CD1c-positive myeloid dendritic cell (primary cell): ENCODE data around the gene DGCR6L.
"Not testable (repeated sequence)": the region's sequence is repeated elsewhere in the genome, so short reads cannot be mapped to it uniquely, and the experiment has no call there.

Experiments used
- DNase-seq: peaks from one replicate; pipeline ENCODE4 v3.0.0-alpha.2; 2016; ENCODE audit errors: extremely low spot score

Gene DGCR6L

GRCh38 chr22:20325996-20326395 is 6.1 kb upstream of the DGCR6L start:
- DNase-seq, result not testable (repeated sequence)

GRCh38 chr22:20324139-20324516 is 4.3 kb upstream of the DGCR6L start:
- DNase-seq, result no peak

GRCh38 chr22:20321552-20322211 is 1.8 kb upstream of the DGCR6L start:
- not testable (repeated sequence) for DNase-seq

GRCh38 chr22:20320659-20321551 is 1.0 kb upstream of the DGCR6L start:
- DNase-seq, result not testable (repeated sequence)

- peak; percentile 18 for DNase-seq
These were observed 667 bp downstream of the DGCR6L start for GRCh38 chr22:20319041-20319744.

- DNase-seq, result peak; percentile 42
These were observed 1.7 kb downstream of the DGCR6L start for GRCh38 chr22:20318043-20318688.

DNA sequence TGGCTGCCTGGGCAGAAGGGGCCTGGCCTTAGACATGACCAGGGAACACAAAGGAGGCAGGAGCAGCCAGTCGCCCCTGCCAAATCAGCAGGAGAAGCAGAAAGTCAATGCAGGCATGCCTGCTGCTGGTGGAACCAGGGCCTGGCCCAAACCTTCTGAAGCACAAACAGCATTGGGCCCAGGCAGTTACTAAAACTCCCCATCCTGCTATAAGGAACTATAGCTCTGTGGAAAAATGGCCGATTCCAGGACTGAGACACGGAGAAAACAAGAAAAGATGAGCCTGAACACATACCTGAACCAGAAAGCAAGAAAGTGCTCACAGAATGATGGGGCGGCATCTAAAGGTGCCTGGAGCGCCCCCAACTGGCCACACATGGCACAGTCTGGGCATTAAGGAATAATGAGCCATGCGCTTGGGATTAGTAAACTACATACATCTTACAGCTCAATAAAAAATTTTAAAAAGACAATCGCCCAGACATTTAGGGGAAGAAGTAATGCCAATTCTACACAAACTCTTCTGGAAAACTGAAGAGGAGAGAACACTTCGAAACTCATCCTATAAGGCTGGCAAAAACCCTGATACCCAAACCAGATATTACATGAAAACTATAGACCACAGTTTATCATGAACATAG is 2.3 kb downstream of the DGCR6L start:
- peak; percentile 36 for DNase-seq

- no peak for DNase-seq
These were observed 2.9 kb downstream of the DGCR6L start for GRCh38 chr22:20316844-20317401.

DNA sequence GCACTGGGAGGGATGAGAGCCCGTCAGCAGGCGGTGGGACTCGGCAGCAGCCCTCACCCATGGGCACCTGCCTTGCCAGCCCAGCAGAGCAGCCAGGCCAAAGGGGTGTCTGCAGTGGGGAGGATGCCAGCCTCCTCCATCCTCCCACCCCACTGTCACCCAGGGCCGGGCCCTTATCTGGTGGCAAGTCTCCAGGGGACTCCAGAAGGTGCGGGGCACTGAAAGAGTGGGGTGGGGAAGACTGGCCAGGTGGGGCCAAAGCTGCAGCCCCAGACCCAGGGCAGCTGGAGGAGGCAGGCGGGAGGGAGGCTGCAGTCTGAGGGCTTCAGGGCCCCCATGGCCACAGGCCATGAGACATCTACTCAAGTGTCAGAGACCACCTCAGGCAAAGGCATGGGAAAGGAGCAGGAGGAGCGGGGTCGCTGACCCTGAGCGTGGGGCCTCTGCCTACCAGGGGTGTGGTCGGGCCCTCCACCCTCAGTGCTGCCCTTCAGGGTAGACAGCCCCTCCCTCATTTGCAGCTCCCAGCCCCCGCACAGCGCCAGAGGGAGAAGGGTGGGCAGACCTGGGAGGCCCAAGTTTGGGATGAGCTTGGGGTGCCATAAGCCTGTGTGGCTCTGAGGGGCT is 3.5 kb downstream of the DGCR6L start:
- DNase-seq, result no peak

GRCh38 chr22:20315337-20316216 is 4.3 kb downstream of the DGCR6L start:
- DNase-seq, result no peak

DNA sequence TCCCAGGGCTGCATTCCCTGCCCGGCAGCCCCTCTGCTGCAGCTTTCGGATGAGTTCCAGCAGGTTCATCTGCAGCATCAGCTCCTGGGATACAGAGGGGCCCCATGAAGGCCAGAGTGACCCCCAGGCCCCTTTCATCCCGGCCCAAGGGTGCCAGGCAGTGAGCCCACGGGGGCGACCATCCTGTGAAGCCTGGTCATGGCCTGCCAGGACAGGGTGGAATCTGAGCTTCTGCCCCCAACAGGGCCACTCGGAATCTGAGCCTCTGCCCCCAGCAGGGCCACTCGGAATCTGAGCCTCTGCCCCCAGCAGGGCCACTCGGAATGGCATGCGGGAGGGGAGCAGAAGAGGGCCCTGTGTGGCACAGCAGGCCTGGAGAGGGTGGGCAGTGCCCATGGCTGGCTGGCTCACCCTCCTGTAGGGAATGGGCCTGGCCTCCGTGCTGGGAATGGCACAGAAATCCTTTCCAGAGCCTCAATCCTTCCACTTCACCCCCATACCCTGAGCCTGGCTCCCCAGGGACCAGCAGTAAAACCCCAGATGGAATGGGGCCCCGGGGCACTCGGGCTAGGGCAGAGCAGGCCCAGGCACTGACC is 5.0 kb downstream of the DGCR6L start:
- DNase-seq, result not testable (repeated sequence)

DNA sequence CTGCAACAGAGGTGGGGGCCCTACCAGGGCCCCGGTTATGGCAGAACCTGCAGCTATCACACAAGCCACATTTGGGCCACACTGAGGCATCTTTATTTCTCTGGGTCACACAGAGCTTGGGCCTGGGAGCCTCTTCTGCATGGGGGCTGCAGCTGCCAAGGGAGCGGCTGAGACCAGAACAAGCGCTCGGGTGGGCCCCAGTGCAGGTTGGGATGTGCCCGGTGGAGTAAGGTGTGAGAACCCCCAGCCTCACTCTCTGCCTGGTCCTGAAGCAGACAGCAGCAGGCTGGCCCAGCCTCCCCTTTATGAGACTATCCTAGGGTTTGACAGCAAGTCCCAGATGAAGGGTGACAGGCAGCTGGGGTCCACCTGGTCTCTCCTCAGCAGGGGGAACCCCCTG is 5.7 kb downstream of the DGCR6L start:
- DNase-seq, result not testable (repeated sequence)

DNA sequence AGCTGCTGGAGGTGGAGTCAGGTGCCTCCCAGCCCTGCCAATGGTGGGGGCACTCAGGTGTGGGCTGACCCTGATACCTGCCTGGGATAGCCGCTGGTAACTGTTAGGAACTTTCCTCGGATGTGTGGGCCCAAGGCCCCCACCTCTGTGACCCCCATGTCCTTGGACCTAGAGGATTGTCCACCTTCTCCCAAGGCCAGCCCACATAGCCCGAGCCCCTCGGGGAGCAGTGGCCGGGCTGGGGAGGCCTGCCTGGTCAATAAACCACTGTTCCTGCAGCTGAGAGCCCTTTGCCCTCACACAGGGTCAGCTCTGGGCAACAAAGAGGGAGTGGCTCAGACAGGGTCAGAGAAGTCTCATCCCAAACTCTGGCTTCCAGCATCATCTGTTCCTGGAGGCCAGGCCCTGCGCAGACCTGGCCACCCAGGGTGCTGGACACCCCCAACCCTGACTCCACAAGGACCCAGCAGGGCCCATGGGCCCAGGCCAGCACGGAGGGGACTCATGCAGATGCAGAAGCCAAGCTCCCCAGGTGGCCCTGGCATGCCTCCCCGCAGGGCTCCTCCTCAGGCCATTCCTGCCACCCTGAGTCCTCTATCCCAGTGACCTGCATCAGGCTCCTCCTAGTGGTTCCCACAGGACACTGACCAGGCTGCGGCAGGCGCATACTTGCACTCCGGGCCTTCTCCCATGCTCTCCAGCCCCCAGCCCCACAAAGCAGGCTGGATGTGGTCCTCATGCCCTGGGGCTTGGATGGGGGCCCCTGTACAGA is 6.4 kb downstream of the DGCR6L start:
- not testable (repeated sequence) for DNase-seq

DNA sequence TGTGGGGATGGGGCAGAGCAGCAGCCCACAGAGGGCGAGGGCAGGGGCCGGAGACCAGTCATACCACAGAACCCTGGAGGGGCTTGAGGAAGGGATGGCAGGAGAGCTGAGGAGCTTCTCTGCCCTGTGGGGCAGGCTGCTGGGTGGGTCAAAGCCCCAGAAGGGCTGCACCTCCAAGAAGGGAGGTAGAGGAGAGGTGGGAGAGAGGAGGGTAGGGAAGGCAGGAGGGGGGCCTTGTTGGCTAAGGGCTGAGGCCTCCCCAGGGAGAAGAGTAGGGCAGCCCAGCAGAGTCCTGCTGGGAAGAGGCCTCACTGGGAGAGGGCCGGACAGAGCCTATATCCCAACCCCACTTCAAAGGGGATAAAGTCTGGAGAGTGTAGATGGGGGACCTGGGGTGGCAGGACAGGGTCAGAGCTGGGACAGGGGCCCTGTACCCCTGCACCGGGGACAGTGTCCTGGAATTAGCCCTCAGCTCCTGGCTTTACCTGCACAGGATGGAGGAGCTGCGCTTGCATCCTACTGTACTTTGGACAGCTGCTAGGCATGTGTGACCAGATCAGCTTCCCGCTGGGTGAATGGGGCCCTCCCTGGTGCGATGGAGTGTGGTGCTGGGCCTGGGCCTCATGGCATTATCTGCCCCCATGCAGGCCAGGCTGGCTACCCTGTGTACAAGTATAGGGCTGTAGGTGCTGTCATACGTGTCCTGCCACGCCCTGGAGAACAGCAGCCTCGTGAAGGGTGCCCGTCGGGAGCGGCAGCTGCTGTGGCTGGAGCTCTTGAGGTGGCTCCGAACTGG is 7.3 kb downstream of the DGCR6L start:
- no peak for DNase-seq

GRCh38 chr22:20311249-20312062 is 8.4 kb downstream of the DGCR6L start:
- not testable (repeated sequence) for DNase-seq

DNA sequence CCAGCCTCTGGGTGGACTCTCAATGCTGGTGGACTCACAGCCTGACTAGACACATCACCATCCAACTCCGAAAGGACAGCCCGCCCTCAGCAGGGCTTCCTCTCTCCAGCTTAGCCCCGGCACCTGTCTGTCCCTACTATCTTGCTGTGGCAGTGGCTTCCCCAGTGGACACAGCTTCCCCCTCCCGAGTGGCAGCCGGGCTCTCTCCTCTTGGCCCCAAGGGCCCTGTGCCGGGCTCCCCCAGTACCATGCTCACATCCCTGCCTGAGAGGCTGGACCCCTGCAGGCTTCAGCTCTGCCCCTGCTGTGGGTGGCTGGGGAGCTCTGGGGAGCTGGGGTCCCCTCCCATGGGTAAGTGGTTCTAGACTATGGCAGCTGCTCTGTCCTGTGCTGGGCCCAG is 9.1 kb downstream of the DGCR6L start:
- not testable (repeated sequence) for DNase-seq

- not testable (repeated sequence) for DNase-seq
These were observed 9.7 kb downstream of the DGCR6L start for GRCh38 chr22:20310180-20310579.
